SHP77 treated with DMSO at 0.1 percent for 48 hours (cell line): ENCODE results near the gene ASIC5.
"Not testable (repeated sequence)": the region's sequence is repeated elsewhere in the genome, so short reads cannot be mapped to it uniquely, and the experiment has no call there.

Source experiments
- DNase-seq: peaks from one replicate; lab custom pipeline; 2025; lab: John Stamatoyannopoulos, UW

Gene ASIC5

GRCh38 chr4:155800685-155801343 lies 65.3 kb downstream of the ASIC5 start:
- DNase-seq = no peak

GRCh38 chr4:155799794-155800123 lies 66.3 kb downstream of the ASIC5 start:
- no peak for DNase-seq

GRCh38 chr4:155799116-155799793 lies 66.8 kb downstream of the ASIC5 start:
- no peak for DNase-seq

GRCh38 chr4:155797581-155797980 lies 68.5 kb downstream of the ASIC5 start:
- not testable (repeated sequence) for DNase-seq

- DNase-seq = no peak
These were observed 70.1 kb downstream of the ASIC5 start for GRCh38 chr4:155795991-155796390.

- DNase-seq = no peak
These were observed 71.4 kb downstream of the ASIC5 start for GRCh38 chr4:155794589-155795236.

- no peak for DNase-seq
These were observed 76.1 kb downstream of the ASIC5 start for GRCh38 chr4:155789982-155790381.

- no peak for DNase-seq
These were observed 76.7 kb downstream of the ASIC5 start for GRCh38 chr4:155789391-155789790.

GRCh38 chr4:155787113-155787710 lies 78.9 kb downstream of the ASIC5 start:
- no peak for DNase-seq

GRCh38 chr4:155785828-155786227 lies 80.2 kb downstream of the ASIC5 start:
- no peak for DNase-seq

- DNase-seq = no peak
These were observed 81.4 kb downstream of the ASIC5 start for GRCh38 chr4:155784637-155785036.

- no peak for DNase-seq
These were observed 84.7 kb downstream of the ASIC5 start for GRCh38 chr4:155781249-155781831.

GRCh38 chr4:155780775-155781174 lies 85.3 kb downstream of the ASIC5 start:
- no peak for DNase-seq
